Measurements from ENCODE around the gene SHROOM3. TPM values are rescaled to one million over a fixed set of nuclear protein-coding genes. Genes with fewer than 3 reads are reported as not detected.

SHROOM3 gene
- polyA plus RNA-seq, 1 donor from 2014 or later: 2.7 TPM

- no peak overlapping the region for H3K27ac ChIP-seq (ENCODE audit: low read length)
- H3K36me3 ChIP-seq (ENCODE audit: insufficient read depth, low read length): no peaks in the 10 kb centered on the region
- no peak overlapping the region for H3K4me2 ChIP-seq (ENCODE audit: low read length)
- H3K27me3 ChIP-seq (ENCODE audit: insufficient read depth, low read depth, low read length): no peaks in the 10 kb centered on the region
- no peak overlapping the region for H2AFZ ChIP-seq (ENCODE audit: low read depth, low read length)
- H3K9me3 ChIP-seq (ENCODE audit: low read length): no peaks in the 10 kb centered on the region
- TF ChIP-seq EP300 (conservative IDR thresholded peaks at IDR 0.05; ENCODE audit: poor library complexity, severe bottlenecking) (no peak), MXI1 (conservative IDR thresholded peaks at IDR 0.05; ENCODE audit: poor library complexity, severe bottlenecking) (no peak), EZH2 (IDR thresholded peaks at IDR 0.05; ENCODE audit: borderline replicate concordance, insufficient read depth, low read length, poor library complexity, severe bottlenecking) (no peak), RAD21 (conservative IDR thresholded peaks at IDR 0.05) (no peak)
- H4K20me1 ChIP-seq (ENCODE audit: insufficient read depth): no peaks in the 10 kb centered on the region
- no peaks in the 10 kb centered on the region for H3K9me2 ChIP-seq (ENCODE audit: insufficient read depth, low read length)
- H3K9ac ChIP-seq (ENCODE audit: low read length): no peak overlapping the region
- H3F3A ChIP-seq (ENCODE audit: insufficient read depth, low read length, poor library complexity, severe bottlenecking): no peaks in the 10 kb centered on the region
- no peak overlapping the region for H3K4me3 ChIP-seq (ENCODE audit: low read length)
- no peaks in the 10 kb centered on the region for H3K79me2 ChIP-seq (replicated peaks; ENCODE audit: insufficient read depth, low read length)
Measured at GRCh38 chr4:76822303-76822702, 387.3 kb downstream of the SHROOM3 start.

GRCh38 chr4:76823495-76823894, 388.5 kb downstream of the SHROOM3 start:
- Histone ChIP-seq H4K20me1 (ENCODE audit: insufficient read depth) (no peaks in the 10 kb centered on the region), H3K27ac (ENCODE audit: low read length) (no peak overlapping the region), H3K27me3 (ENCODE audit: insufficient read depth, low read depth, low read length) (no peaks in the 10 kb centered on the region), H3K36me3 (ENCODE audit: insufficient read depth, low read length) (no peaks in the 10 kb centered on the region), H3K79me2 (replicated peaks; ENCODE audit: insufficient read depth, low read length) (no peaks in the 10 kb centered on the region), H3K9me2 (ENCODE audit: insufficient read depth, low read length) (no peaks in the 10 kb centered on the region), H3K4me3 (ENCODE audit: low read length) (no peak overlapping the region), H3F3A (ENCODE audit: insufficient read depth, low read length, poor library complexity, severe bottlenecking) (no peaks in the 10 kb centered on the region), H3K4me2 (ENCODE audit: low read length) (no peak overlapping the region), H3K9me3 (ENCODE audit: low read length) (no peaks in the 10 kb centered on the region), H3K9ac (ENCODE audit: low read length) (no peak overlapping the region), H2AFZ (ENCODE audit: low read depth, low read length) (no peak overlapping the region)
- TF ChIP-seq TAF1 (IDR thresholded peaks at IDR 0.05; ENCODE audit: low read depth): no peak

GRCh38 chr4:76830612-76830963, 395.6 kb downstream of the SHROOM3 start:
- no peak for TF ChIP-seq MXI1 (conservative IDR thresholded peaks at IDR 0.05; ENCODE audit: poor library complexity, severe bottlenecking)
- TF ChIP-seq RAD21 (conservative IDR thresholded peaks at IDR 0.05): no peak
- no peak for TF ChIP-seq CTCF (IDR thresholded peaks at IDR 0.05; ENCODE audit: poor library complexity, severe bottlenecking)
- no peak for TF ChIP-seq REST (IDR thresholded peaks at IDR 0.05; ENCODE audit: borderline replicate concordance)
- no peak for TF ChIP-seq EP300 (conservative IDR thresholded peaks at IDR 0.05; ENCODE audit: poor library complexity, severe bottlenecking)
- TF ChIP-seq POLR2AphosphoS5 (IDR thresholded peaks at IDR 0.05): no peak
- no peaks in the 10 kb centered on the region for H4K20me1 ChIP-seq (ENCODE audit: insufficient read depth)
- no peaks in the 10 kb centered on the region for H3F3A ChIP-seq (ENCODE audit: insufficient read depth, low read length, poor library complexity, severe bottlenecking)
- H3K9me2 ChIP-seq (ENCODE audit: insufficient read depth, low read length): no peaks in the 10 kb centered on the region
- H3K9me3 ChIP-seq (ENCODE audit: low read length): no peaks in the 10 kb centered on the region
- no peak overlapping the region for H3K27ac ChIP-seq (ENCODE audit: low read length)
- H2AFZ ChIP-seq (ENCODE audit: low read depth, low read length): no peak overlapping the region
- no peak overlapping the region for H3K4me2 ChIP-seq (ENCODE audit: low read length)
- no peaks in the 10 kb centered on the region for H3K79me2 ChIP-seq (replicated peaks; ENCODE audit: insufficient read depth, low read length)
- H3K9ac ChIP-seq (ENCODE audit: low read length): no peak overlapping the region
- no peaks in the 10 kb centered on the region for H3K27me3 ChIP-seq (ENCODE audit: insufficient read depth, low read depth, low read length)
- no peak overlapping the region for H3K4me3 ChIP-seq (ENCODE audit: low read length)
- no peaks in the 10 kb centered on the region for H3K36me3 ChIP-seq (ENCODE audit: insufficient read depth, low read length)

Measured in neural cell (in vitro differentiated cells).